Activated naive CD4-positive, alpha-beta T cell treated with anti-CD3 and anti-CD28 coated beads for 36 hours (primary cell): ENCODE data around the gene KMO. TPM values are rescaled to one million over a fixed set of nuclear protein-coding genes. Genes with fewer than 3 reads are reported as not detected.

Experiments
- CTCF ChIA-PET: fragments of 350-600 bp; sonication (Branson Sonifier 250); formaldehyde crosslinking; loops from one replicate; lab custom pipeline; 2021; ENCODE audit warnings: antibody characterized with exemption; lab: Charles Lee
- DNase-seq: peaks from one replicate; pipeline ENCODE4 v3.0.0-alpha.2; 2020
- H3K27ac Mint-ChIP-seq: one replicate; pipeline ENCODE4 v1.8.0; 2021; ENCODE audit warnings: mild to moderate bottlenecking, mixed read lengths
- H3K27me3 Mint-ChIP-seq: one replicate; pipeline ENCODE4 v1.8.0; 2021; ENCODE audit warnings: low read depth, mixed read lengths
- H3K36me3 Mint-ChIP-seq: one replicate; pipeline ENCODE4 v1.8.0; 2021; ENCODE audit warnings: low read depth, mixed read lengths
- H3K4me1 Mint-ChIP-seq: one replicate; pipeline ENCODE4 v1.8.0; 2021; ENCODE audit warnings: low read depth, mixed read lengths
- H3K4me3 Mint-ChIP-seq: one replicate; pipeline ENCODE4 v1.8.0; 2021; ENCODE audit warnings: mild to moderate bottlenecking, moderate library complexity, mixed read lengths
- H3K9me3 Mint-ChIP-seq: one replicate; pipeline ENCODE4 v1.8.0; 2021; ENCODE audit warnings: mixed read lengths
- intact Hi-C: fragments of 100-400 bp; cut with micrococcal nuclease; formaldehyde crosslinking; loops from one replicate; pipeline ENCODE4 v1.15.1; 2023
- total RNA-seq, 2 experiments: library from RNA; stranded (reverse); gene quantifications; one replicate each; pipeline ENCODE4 v1.2.3, GENCODE V29; 2021

KMO gene
- total RNA-seq, 2 experiments from 2014 or later = not detected

GRCh38 chr1:241574154-241574553 is 42.0 kb downstream of the KMO start:
- intact Hi-C loops = no loop called here
- CTCF ChIA-PET = no interaction called here
- no peaks in the 10 kb centered on the region for H3K36me3 Mint-ChIP-seq
- peaks cover 8% of the 10 kb centered on the region for H3K9me3 Mint-ChIP-seq
- H3K4me1 Mint-ChIP-seq = no peaks in the 10 kb centered on the region
- peaks cover 30% of the 10 kb centered on the region for H3K27me3 Mint-ChIP-seq
- no peak overlapping the region for H3K27ac Mint-ChIP-seq
- H3K4me3 Mint-ChIP-seq = no peak overlapping the region
- DNase-seq = no peak

- CTCF ChIA-PET = interaction anchor here (1.4 kb wide), 1 partner anchor 31 kb away, joined by 3 read pairs; no protein-coding TSS in a partner anchor
- peaks cover 18% of the 10 kb centered on the region for H3K27me3 Mint-ChIP-seq
These were observed 47.3 kb downstream of the KMO start for GRCh38 chr1:241579434-241579833.

GRCh38 chr1:241582921-241583321 is 50.7 kb downstream of the KMO start:
- Mint-ChIP-seq H3K27ac (no peak overlapping the region), H3K4me1 (no peaks in the 10 kb centered on the region), H3K9me3 (no peaks in the 10 kb centered on the region), H3K36me3 (no peaks in the 10 kb centered on the region), H3K4me3 (no peak overlapping the region), H3K27me3 (no peaks in the 10 kb centered on the region)
- no peak for DNase-seq
- intact Hi-C loops = no loop called here
- CTCF ChIA-PET = no interaction called here

More at GRCh38 chr1:241579434-241579833, 47.3 kb downstream of the KMO start:
- DNase-seq = peak; percentile 7
- no peaks in the 10 kb centered on the region for H3K4me1 Mint-ChIP-seq
- intact Hi-C loops = no loop called here
- H3K27ac Mint-ChIP-seq = no peak overlapping the region
- no peak overlapping the region for H3K4me3 Mint-ChIP-seq
- peaks cover 8% of the 10 kb centered on the region for H3K9me3 Mint-ChIP-seq
- no peaks in the 10 kb centered on the region for H3K36me3 Mint-ChIP-seq

DNA sequence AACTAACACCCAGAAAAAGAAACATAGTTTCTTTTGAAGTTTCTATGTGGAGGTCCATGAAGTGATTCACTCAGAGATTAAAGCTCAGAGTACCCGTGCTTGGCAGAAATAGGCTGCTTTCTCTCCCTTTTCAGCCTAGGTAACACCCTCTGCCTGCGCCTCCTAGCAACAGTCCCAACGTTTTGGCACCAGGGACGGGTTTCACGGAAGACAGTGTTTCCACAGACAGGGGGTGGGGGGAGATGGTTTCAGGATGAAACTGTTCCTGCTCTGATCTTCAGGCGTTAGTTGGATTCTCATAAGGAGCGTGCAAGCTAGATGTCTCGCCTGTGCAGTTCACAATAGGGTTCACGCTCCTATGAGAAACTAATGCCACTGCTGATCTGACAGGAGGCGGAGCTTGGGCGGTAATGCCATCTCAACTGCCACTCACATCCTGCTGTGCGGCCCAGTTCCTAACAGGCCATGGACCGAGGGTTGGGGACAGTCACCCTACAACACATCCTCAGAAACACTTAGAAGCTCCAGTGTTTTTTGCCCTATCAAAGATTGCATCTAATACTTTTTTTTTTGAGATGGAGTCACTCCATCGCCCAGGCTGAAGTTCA is 54.8 kb downstream of the KMO start:
- H3K4me1 Mint-ChIP-seq = peaks cover 13% of the 10 kb centered on the region
- no peak overlapping the region for H3K27ac Mint-ChIP-seq
- intact Hi-C loops = no loop called here
- DNase-seq = no peak
- H3K9me3 Mint-ChIP-seq = no peaks in the 10 kb centered on the region
- H3K4me3 Mint-ChIP-seq = no peak overlapping the region
- no peaks in the 10 kb centered on the region for H3K36me3 Mint-ChIP-seq
- no peaks in the 10 kb centered on the region for H3K27me3 Mint-ChIP-seq
- CTCF ChIA-PET = no interaction called here

DNA sequence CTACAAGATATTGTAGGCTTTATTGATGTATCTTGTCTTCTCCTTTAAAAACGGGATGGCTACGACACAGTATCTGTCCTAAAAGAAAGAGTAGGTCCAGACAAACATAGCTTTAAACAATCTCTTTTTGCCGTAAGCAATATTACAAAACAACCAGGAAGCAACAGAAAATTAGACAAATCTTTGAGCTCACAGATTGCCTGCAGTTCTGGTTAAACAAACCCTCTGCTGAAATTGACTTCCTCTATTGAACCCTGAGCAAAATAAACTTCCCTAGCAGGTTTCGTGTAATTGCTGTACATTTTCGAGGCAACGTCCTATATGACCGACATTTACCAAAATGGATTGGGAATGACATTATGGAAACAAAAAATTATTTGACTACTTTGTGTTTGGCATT is 57.3 kb downstream of the KMO start:
- CTCF ChIA-PET = interaction anchor here (0.6 to 1.2 kb wide), 2 partner anchors 14 to 45 kb away, joined by 3 to 5 read pairs; no protein-coding TSS in a partner anchor
- Mint-ChIP-seq H3K4me1 (peaks cover 29% of the 10 kb centered on the region), H3K4me3 (no peak overlapping the region), H3K9me3 (no peaks in the 10 kb centered on the region), H3K27ac (no peak overlapping the region), H3K27me3 (no peaks in the 10 kb centered on the region), H3K36me3 (peaks cover 5% of the 10 kb centered on the region)
- no peak for DNase-seq
- intact Hi-C loops = no loop called here

DNA sequence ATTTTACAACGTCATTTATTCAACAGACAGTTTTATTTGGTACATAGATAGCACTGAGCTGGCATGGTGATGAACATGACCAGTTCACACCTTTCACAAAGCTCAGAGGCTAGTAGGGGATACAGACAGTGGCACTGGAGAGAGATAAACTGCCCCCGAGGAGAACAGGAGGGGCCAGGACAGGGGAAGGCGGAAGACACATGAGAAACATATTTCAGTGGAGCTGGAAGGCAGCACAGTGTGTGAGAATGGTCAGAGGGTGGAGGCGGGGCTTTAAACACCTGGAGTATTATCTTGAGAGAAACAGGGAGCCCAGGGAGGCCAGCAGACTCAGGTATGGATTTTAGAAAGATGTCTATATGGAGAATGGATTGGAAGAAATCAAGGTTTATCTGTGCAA is 58.5 kb downstream of the KMO start:
- H3K36me3 Mint-ChIP-seq = peaks cover 10% of the 10 kb centered on the region
- H3K27ac Mint-ChIP-seq = no peak overlapping the region
- H3K9me3 Mint-ChIP-seq = no peaks in the 10 kb centered on the region
- H3K4me3 Mint-ChIP-seq = no peak overlapping the region
- H3K4me1 Mint-ChIP-seq = peaks cover 29% of the 10 kb centered on the region
- CTCF ChIA-PET = no interaction called here
- intact Hi-C loops = no loop called here
- no peaks in the 10 kb centered on the region for H3K27me3 Mint-ChIP-seq
- no peak for DNase-seq

GRCh38 chr1:241591317-241591716 is 59.1 kb downstream of the KMO start:
- H3K36me3 Mint-ChIP-seq = peaks cover 10% of the 10 kb centered on the region
- H3K27me3 Mint-ChIP-seq = no peaks in the 10 kb centered on the region
- no peak overlapping the region for H3K4me3 Mint-ChIP-seq
- peak; percentile 51 for DNase-seq
- intact Hi-C loops = no loop called here
- CTCF ChIA-PET = no interaction called here
- peaks cover 29% of the 10 kb centered on the region for H3K4me1 Mint-ChIP-seq
- H3K9me3 Mint-ChIP-seq = no peaks in the 10 kb centered on the region
- H3K27ac Mint-ChIP-seq = peak overlapping the region; percentile 65

DNA sequence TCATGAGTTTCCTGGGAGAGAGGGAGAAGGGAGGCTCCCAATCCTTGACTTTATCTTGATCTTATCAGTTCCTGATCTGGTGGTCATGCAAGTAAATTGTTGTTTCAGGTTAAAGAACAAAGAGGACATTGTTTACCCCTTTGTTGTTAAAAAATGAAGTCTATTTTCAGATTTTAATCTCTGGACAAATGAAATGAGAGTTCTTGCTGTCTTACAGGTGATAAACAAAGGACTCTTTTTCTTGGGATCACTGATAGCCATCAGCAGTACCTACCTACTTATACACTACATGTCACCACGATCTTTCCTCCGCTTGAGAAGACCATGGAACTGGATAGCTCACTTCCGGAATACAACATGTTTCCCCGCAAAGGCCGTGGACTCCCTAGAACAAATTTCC is 59.6 kb downstream of the KMO start:
- DNase-seq = no peak
- Mint-ChIP-seq H3K27me3 (no peaks in the 10 kb centered on the region), H3K36me3 (peaks cover 10% of the 10 kb centered on the region), H3K9me3 (no peaks in the 10 kb centered on the region), H3K27ac (peak overlapping the region; percentile 65), H3K4me1 (peaks cover 29% of the 10 kb centered on the region), H3K4me3 (no peak overlapping the region)
- CTCF ChIA-PET = no interaction called here
- intact Hi-C loops = loop anchor here (1.0 to 2.0 kb wide), 10 partner anchors 9 to 1015 kb away; partner anchors contain the start of genes CHML, FH, KMO and OPN3

DNA sequence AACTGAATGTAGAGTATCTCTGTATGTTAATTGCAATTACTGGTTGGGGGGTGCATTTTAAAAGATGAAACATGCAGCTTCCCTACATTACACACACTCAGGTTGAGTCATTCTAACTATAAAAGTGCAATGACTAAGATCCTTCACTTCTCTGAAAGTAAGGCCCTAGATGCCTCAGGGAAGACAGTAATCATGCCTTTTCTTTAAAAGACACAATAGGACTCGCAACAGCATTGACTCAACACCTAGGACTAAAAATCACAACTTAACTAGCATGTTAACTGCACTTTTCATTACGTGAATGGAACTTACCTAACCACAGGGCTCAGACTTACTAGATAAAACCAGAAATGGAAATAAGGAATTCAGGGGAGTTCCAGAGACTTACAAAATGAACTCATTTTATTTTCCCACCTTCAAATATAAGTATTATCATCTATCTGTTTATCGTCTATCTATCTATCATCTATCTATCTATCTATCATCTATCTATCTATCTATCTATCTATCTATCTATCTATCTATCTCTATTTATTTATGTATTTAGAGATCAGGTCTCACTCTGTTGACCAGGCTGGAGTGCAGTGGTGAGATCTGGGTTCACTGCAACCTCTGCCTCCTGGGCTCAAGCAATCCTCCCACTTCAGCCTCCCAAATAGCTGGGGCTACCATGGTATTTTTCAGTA is 60.2 kb downstream of the KMO start:
- Mint-ChIP-seq H3K4me3 (no peak overlapping the region), H3K4me1 (peaks cover 29% of the 10 kb centered on the region), H3K27me3 (no peaks in the 10 kb centered on the region), H3K36me3 (peaks cover 10% of the 10 kb centered on the region), H3K9me3 (no peaks in the 10 kb centered on the region), H3K27ac (peak overlapping the region; percentile 79)
- intact Hi-C loops = loop anchor here (1.0 to 2.0 kb wide), 10 partner anchors 8 to 1016 kb away; partner anchors contain the start of genes CHML, FH, KMO and OPN3
- peak; percentile 7 for DNase-seq
- CTCF ChIA-PET = no interaction called here

DNA sequence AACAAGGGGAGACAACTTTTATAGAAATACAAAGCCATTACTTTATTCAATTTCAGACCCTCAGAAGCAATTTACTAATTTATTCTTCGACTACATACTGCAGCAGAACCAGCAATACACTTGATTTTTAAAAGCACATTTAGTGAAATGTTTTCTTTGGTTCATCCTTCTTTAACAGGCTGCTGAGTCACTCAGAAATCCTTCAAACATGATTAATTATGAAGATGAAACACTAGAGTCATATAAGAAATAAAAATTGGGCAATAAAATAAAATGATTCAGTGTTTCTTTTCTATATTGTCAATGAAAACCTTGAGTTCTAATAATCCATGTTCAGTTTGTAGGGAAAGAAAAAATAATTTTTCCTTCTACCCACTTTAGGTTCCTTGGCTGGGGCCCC is 61.0 kb downstream of the KMO start:
- intact Hi-C loops = loop anchor here (2.0 kb wide), 1 partner anchor 930 kb away; no protein-coding TSS in a partner anchor
- CTCF ChIA-PET = no interaction called here
- Mint-ChIP-seq H3K36me3 (peaks cover 14% of the 10 kb centered on the region), H3K27me3 (no peaks in the 10 kb centered on the region), H3K27ac (peak overlapping the region; percentile 79), H3K9me3 (no peaks in the 10 kb centered on the region), H3K4me3 (no peak overlapping the region), H3K4me1 (peaks cover 29% of the 10 kb centered on the region)
- no peak for DNase-seq

- H3K4me1 Mint-ChIP-seq = peaks cover 26% of the 10 kb centered on the region
- H3K9me3 Mint-ChIP-seq = no peaks in the 10 kb centered on the region
- DNase-seq = no peak
- CTCF ChIA-PET = interaction anchor here (0.6 kb wide), 1 partner anchor 41 kb away, joined by 4 read pairs; no protein-coding TSS in a partner anchor
- peaks cover 21% of the 10 kb centered on the region for H3K36me3 Mint-ChIP-seq
- H3K27me3 Mint-ChIP-seq = no peaks in the 10 kb centered on the region
- intact Hi-C loops = no loop called here
- no peak overlapping the region for H3K4me3 Mint-ChIP-seq
- H3K27ac Mint-ChIP-seq = no peak overlapping the region
These were observed 64.5 kb downstream of the KMO start for GRCh38 chr1:241596633-241597032.

DNA sequence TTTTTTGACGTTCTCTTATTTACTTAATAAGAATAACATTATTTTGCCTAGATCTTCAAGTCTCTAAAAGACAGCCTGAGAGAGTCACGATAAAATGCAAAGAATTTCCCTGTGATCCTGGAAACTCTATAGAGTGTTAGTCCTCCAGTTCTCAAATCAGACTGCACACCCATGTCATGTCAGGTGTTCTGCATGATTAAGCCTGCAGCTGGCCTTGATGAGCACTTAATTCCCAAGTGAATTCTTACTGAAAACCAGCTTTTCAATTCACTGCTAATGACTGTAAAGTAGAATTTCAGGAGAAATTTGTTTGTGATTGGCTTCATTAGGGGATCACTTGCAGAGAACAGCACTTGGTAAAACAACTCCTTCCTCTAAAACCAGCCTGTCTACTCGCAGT is 66.1 kb downstream of the KMO start:
- Mint-ChIP-seq H3K4me3 (no peak overlapping the region), H3K27ac (no peak overlapping the region), H3K27me3 (no peaks in the 10 kb centered on the region), H3K9me3 (no peaks in the 10 kb centered on the region), H3K4me1 (peaks cover 11% of the 10 kb centered on the region), H3K36me3 (peaks cover 31% of the 10 kb centered on the region)
- CTCF ChIA-PET = interaction anchor here (0.6 kb wide), 1 partner anchor 10 kb away, joined by 4 read pairs; no protein-coding TSS in a partner anchor
- intact Hi-C loops = no loop called here
- DNase-seq = no peak
